ENCODE measurements around the gene ZBTB7A. TPM values are rescaled to one million over a fixed set of nuclear protein-coding genes. Genes with fewer than 3 reads are reported as not detected.
"Not testable (repeated sequence)": the region's sequence is repeated elsewhere in the genome, so short reads cannot be mapped to it uniquely, and the experiment has no call there.

Gene ZBTB7A
- total and polyA plus RNA-seq, 2 of the 4 experiments (the other 2 are of a cell fraction): 3.2 to 10.3 TPM

- H2AK5ac ChIP-seq (ENCODE audit: low read depth, low read length); H3K23ac ChIP-seq (ENCODE audit: low read depth, low read length); H3K27me3 ChIP-seq (ENCODE audit: control insufficient read depth, insufficient read depth, low read length); in situ Hi-C loops (cut with MboI; ENCODE audit: low sequenced_read_pairs); ATAC-seq (ENCODE audit: low read depth); H2AFZ ChIP-seq (replicated peaks; ENCODE audit: low read length, poor library complexity); H3K18ac ChIP-seq (ENCODE audit: low read depth, low read length); H4K8ac ChIP-seq (ENCODE audit: low read depth in 2 of 2, low read length in 2 of 2); H2AK9ac ChIP-seq (replicated peaks; ENCODE audit: low read depth, low read length, poor library complexity); H3K56ac ChIP-seq (ENCODE audit: extremely low read depth, insufficient read depth, low read length); H4K5ac ChIP-seq (ENCODE audit: low read depth, low read length); POLR2A ChIA-PET (ENCODE audit: unreplicated experiment); H3K27ac ChIP-seq (ENCODE audit: insufficient read depth, low read length); BruUV-seq (replicated peaks); H3K4me2 ChIP-seq (ENCODE audit: low read depth, low read length); H3K4me1 ChIP-seq (ENCODE audit: control insufficient read depth, insufficient read depth, low read length); H2BK15ac ChIP-seq (ENCODE audit: low read depth, low read length); intact Hi-C loops (cut with micrococcal nuclease); H3K79me1 ChIP-seq (ENCODE audit: low read depth in 1 of 2, low read length in 2 of 2); dilution Hi-C loops (cut with HindIII; ENCODE audit: low sequenced_read_pairs, unreplicated experiment); H3K4me3 ChIP-seq (ENCODE audit: insufficient read depth, low read depth, low read length); H3K36me3 ChIP-seq (ENCODE audit: control insufficient read depth, insufficient read depth, low read length); H3K9ac ChIP-seq (ENCODE audit: low read depth, low read length); H2BK5ac ChIP-seq (ENCODE audit: low read depth, low read length, poor library complexity, severe bottlenecking); H3K9me3 ChIP-seq (ENCODE audit: control insufficient read depth, insufficient read depth, low read length); H3K14ac ChIP-seq (replicated peaks; ENCODE audit: low read depth, low read length); DNase-seq; H4K91ac ChIP-seq (ENCODE audit: insufficient read depth, low read depth, low read length); H3K9me1 ChIP-seq (ENCODE audit: insufficient read depth, low read length); H4K20me1 ChIP-seq (ENCODE audit: insufficient read depth, low read length); H3K4ac ChIP-seq (ENCODE audit: low read depth, low read length); H2BK20ac ChIP-seq (ENCODE audit: low read depth, low read length); H2BK120ac ChIP-seq (ENCODE audit: low read depth, low read length): not testable (repeated sequence)
- 85% methylated on average over 20 of the region's 29 CpGs; no CpG with 5 or more reads in 1 of the 2 experiments for WGBS, 2 experiments (ENCODE audit: extremely low coverage in 2 of 2, insufficient read length in 1 of 2)
- CTCF ChIA-PET: interaction anchor here (1.6 kb wide), 1 partner anchor 11 kb away, joined by 5 read pairs; no protein-coding TSS in a partner anchor
These were observed 67.9 kb downstream of the ZBTB7A start for GRCh38 chr19:3998667-3999412.
